Measurements from ENCODE around the gene KLK13. TPM values are rescaled to one million over a fixed set of nuclear protein-coding genes. Genes with fewer than 3 reads are reported as not detected.

KLK13 gene
- total RNA-seq, 1 donor from 2014 or later: 1.1 TPM

- no peaks in the 10 kb centered on the region for H3K36me3 Mint-ChIP-seq (ENCODE audit: insufficient read depth)
- H3K27ac Mint-ChIP-seq: peak overlapping the region; percentile 37
- no peak overlapping the region for H3K4me3 Mint-ChIP-seq (ENCODE audit: low read depth)
- peaks cover 12% of the 10 kb centered on the region for H3K4me1 Mint-ChIP-seq (ENCODE audit: low read depth)
- no peaks in the 10 kb centered on the region for H3K9me3 Mint-ChIP-seq (ENCODE audit: low read depth)
- TF ChIP-seq CTCF (IDR thresholded peaks at IDR 0.05; ENCODE audit: unreplicated experiment): no peak
- H3K27me3 Mint-ChIP-seq: peaks cover 18% of the 10 kb centered on the region
- DNase-seq (ENCODE audit: low spot score, unreplicated experiment): no peak
Measured at GRCh38 chr19:51091895-51092873, 27.3 kb upstream of the KLK13 start.

GRCh38 chr19:51091126-51091525, 26.2 kb upstream of the KLK13 start:
- no peak for DNase-seq (ENCODE audit: low spot score, unreplicated experiment)
- no peak overlapping the region for H3K4me3 Mint-ChIP-seq (ENCODE audit: low read depth)

GRCh38 chr19:51090471-51090870, 25.6 kb upstream of the KLK13 start:
- TF ChIP-seq CTCF (IDR thresholded peaks at IDR 0.05; ENCODE audit: unreplicated experiment): no peak
- H3K27me3 Mint-ChIP-seq: peaks cover 21% of the 10 kb centered on the region
- H3K36me3 Mint-ChIP-seq (ENCODE audit: insufficient read depth): no peaks in the 10 kb centered on the region
- no peak overlapping the region for H3K27ac Mint-ChIP-seq
- peaks cover 12% of the 10 kb centered on the region for H3K4me1 Mint-ChIP-seq (ENCODE audit: low read depth)
- no peak overlapping the region for H3K4me3 Mint-ChIP-seq (ENCODE audit: low read depth)
- no peaks in the 10 kb centered on the region for H3K9me3 Mint-ChIP-seq (ENCODE audit: low read depth)
- no peak for DNase-seq (ENCODE audit: low spot score, unreplicated experiment)

More at GRCh38 chr19:51091126-51091525, 26.2 kb upstream of the KLK13 start:
- Mint-ChIP-seq H3K36me3 (ENCODE audit: insufficient read depth) (no peaks in the 10 kb centered on the region), H3K9me3 (ENCODE audit: low read depth) (no peaks in the 10 kb centered on the region), H3K27me3 (peaks cover 21% of the 10 kb centered on the region), H3K27ac (no peak overlapping the region), H3K4me1 (ENCODE audit: low read depth) (peaks cover 12% of the 10 kb centered on the region)
- TF ChIP-seq CTCF (IDR thresholded peaks at IDR 0.05; ENCODE audit: unreplicated experiment): no peak

- no peak for TF ChIP-seq CTCF (IDR thresholded peaks at IDR 0.05; ENCODE audit: unreplicated experiment)
- Mint-ChIP-seq H3K27ac (no peak overlapping the region), H3K27me3 (peaks cover 21% of the 10 kb centered on the region)
Measured at GRCh38 chr19:51089786-51090185, 24.9 kb upstream of the KLK13 start.

DNA sequence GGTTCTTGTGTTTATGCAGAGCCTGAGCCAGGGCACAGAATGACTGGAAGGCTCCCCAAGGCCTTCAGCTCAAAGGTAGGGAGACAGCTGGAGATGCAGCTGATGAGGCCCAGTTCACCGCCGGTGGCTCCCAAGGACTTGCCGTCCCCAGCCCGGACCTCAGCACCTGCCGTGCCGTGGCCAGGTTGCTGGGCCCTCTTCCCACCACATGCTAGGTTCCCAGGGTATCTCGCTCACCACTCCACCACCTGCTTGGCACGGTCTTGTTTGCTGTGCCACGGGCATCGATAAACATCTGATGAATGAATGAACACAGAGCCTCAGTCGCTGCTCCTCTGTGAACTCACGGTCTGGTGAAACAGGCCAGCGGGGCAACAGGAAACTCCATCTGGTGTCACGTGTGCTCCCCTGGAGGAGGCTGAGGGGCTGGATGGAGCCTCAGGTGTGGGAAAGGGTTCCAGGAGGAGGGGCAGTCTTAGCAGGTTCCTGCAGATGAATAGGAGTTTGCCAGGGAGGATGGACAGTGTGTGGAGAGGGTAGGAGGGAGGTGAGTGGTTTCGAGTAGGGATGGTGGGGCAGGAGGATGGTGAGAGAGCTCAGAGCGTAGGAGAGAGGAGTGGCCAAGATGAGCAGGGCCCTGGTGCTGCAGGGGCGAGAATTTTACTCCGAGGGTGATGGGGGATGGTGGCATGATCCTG, 21.4 kb upstream of the KLK13 start:
- Mint-ChIP-seq H3K9me3 (ENCODE audit: low read depth) (no peaks in the 10 kb centered on the region), H3K27me3 (peaks cover 35% of the 10 kb centered on the region), H3K27ac (no peak overlapping the region), H3K4me3 (ENCODE audit: low read depth) (no peak overlapping the region), H3K36me3 (ENCODE audit: insufficient read depth) (no peaks in the 10 kb centered on the region), H3K4me1 (ENCODE audit: low read depth) (no peaks in the 10 kb centered on the region)
- DNase-seq (ENCODE audit: low spot score, unreplicated experiment): no peak
- no peak for TF ChIP-seq CTCF (IDR thresholded peaks at IDR 0.05; ENCODE audit: unreplicated experiment)

More at GRCh38 chr19:51089786-51090185, 24.9 kb upstream of the KLK13 start:
- Mint-ChIP-seq H3K36me3 (ENCODE audit: insufficient read depth) (no peaks in the 10 kb centered on the region), H3K9me3 (ENCODE audit: low read depth) (no peaks in the 10 kb centered on the region), H3K4me1 (ENCODE audit: low read depth) (peaks cover 12% of the 10 kb centered on the region), H3K4me3 (ENCODE audit: low read depth) (no peak overlapping the region)
- no peak for DNase-seq (ENCODE audit: low spot score, unreplicated experiment)

Data from progenitor cell of endocrine pancreas (in vitro differentiated cells).